Measurements from ENCODE around the gene SNX1.

SNX1 gene

DNA sequence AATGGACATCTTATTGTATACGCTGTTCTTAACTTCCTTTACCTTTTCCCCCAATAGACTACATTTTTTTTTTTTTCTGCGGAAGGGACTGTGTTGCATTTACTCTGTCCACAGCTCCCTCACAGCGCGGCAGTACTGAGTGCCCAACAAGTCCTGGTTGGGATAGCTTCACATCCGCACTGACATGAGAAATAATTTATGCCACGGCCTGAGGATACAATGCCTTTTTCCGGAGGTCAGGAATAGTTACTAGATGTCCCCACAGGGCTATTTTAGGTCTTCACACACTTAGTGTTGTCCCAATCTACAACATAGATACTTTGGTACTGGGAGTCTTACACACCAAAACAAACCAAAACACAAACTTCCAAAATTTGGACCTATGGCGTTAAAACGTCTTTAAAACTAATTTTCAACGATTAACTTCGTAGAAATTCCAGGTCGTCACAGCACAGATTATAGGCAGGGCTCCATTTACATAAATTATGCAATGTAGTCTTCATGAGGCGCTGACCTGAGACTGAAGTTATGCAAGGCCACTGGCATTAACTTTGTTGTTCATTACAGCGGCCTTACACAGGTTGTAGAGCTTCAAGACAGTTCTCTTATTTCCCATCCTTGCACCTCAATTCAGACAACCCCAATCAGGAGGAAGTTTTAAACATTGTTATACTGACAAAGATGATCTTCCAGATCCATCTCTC is 68.0 kb downstream of the SNX1 start:
- DNase-seq (ENCODE audit: low read depth) = no peak

DNA sequence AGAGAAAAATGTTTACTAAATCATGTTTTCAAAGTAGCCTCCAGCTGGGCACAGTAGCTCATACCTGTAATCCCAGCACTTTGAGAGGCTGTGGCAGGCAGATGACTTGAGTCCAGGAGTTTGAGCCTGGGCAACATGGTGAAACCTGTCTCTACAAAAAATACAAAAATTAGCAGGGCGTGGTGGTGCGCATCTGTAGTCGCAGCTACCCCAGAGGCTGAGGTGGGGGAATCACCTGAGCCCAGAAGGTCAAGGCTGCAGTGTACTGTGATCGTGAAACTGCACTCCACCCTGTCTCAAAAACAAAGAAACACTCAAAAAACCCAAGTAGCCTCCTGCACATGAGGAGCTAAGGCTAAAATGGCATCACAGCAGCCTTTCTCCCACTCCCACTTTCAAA is 68.7 kb downstream of the SNX1 start:
- no peak for DNase-seq (ENCODE audit: low read depth)

DNA sequence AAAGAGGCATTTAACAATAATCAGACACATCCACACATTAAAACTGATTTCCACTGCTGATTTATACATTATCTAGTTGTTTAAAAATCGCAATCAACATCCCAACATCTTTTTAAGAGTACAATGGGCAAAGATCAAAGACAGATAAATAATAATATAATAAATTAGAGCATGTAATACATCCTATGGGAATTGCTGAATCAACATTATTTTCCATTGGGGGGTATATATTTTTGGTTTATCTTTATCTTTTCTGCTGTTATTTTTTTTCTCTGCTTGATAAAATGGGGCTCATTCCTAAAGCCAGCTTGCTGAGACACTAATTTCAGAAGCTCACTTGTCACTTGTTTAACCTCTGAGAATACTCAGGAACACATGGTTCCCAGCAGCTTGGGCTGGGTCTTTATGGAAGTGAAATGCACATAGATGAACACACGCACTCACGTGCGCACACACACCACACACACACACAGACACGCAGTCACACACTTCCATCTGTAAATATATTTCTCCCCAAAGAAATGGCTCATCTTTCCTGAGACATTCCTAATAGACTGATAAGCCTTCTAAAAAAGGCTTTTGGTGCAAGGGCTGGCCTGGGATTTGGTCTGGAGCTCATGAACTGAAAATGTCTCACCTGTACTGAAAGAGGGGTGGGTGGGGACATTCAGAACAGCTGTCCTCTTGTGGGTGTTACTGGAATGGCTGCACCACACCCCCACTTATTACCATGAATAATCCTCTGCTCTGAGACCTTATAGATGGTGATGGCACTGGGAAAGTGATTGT is 70.5 kb downstream of the SNX1 start:
- DNase-seq (ENCODE audit: low read depth) = no peak

DNA sequence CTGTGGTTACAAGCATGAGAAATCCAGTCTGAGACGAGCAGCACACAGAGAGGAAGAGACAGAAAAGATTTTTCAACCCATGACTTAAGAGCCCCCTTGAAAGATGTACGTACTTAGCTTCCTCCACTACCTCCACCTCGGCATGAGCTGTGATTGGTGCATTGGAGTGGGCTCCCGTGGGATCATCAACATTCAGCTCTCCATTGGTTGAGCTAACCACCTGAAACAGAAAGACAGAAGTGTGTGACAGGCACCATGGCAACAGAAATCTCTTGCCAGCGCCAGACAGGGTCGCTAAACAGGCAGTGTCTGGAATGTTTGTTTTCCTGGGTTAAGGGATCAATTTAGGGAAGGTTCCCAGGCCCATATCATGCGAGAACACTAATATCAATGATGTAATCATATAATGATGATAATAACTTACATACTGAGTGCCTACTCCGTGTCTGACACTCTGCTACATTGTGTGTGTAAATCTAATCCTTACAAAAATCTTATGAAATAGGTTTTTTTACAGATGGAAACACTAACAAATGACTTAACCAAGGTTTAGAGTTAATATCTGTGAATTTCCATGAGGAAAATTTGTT is 84.5 kb downstream of the SNX1 start:
- DNase-seq (ENCODE audit: low read depth) = no peak

- DNase-seq (ENCODE audit: low read depth) = no peak
These were observed 87.1 kb downstream of the SNX1 start for GRCh38 chr15:64182859-64183370.

DNA sequence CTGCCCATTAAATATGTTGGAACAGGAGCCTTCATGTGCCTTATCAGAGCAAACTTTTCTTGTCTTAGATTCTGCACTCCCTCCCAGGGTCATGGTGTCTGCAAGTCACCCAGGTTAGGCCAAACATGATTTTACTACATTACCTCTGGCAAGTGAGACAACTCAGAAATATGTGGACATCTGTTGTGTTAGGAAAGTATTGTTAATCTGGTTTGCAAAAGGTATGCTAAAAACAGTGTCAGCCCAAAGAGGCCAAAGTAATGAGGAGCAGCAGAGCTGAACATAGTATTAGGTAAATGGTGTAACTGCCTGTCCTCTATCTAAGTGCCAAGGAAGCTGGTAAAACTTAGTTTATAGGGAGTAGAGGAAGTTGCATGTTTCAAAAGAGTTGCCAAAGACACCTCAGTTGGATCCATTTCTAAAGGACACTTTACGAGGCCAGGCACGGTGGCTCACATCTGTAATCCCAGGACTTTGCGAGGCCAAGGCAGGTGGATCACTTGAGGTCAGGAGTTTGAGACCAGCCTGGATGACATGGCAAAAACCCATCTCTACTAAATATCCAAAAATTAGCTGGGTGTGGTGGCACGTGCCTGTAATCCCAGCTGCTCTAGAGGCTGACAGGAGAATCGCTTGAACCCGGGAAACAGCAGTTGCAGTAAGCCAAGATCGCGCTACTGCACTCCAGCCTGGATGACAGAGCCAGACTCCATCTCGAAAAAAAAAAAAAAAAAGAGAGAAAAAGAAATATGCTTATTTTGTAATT is 89.5 kb downstream of the SNX1 start:
- no peak for DNase-seq (ENCODE audit: low read depth)

DNA sequence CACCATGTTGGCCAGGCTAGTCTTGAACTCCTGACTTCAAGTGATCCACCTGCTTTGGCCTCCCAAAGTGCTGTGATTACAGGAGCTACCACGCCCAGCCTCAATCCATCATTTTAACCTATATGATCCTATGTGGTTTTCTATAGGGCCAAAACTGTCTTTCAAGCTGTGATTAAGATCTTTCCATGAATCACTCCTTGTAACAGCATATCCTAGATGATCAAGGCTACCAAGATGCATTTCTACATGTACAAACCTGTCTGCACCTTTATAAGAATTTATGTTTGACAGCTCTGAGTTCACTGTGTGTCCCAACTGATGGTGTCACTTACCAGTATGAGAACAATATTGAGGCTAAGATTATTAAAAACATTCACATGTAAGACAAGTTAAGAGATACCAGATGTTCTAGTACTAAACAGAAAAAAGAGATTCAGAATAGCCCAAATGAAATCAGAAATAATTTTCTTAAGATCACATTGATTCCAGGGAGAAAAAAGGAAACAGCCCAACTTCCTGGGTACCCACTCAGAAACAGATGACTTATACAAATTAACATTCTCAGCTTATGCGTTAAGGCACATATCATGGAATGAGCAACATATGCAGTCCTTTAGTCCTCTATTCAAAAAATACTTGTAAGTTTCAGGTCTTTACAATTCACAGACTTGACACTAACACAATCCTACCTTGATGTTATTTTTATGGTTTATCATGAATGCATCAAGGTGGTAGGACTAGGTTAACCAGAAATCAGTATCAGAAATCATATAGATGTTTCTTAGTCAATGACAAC is 91.8 kb downstream of the SNX1 start:
- DNase-seq (ENCODE audit: low read depth) = no peak
